Pancreas (tissue), 10 donors: ENCODE data around the gene MANSC4. TPM values are rescaled to one million over a fixed set of nuclear protein-coding genes. Genes with fewer than 3 reads are reported as not detected.
A peak's percentile ranks its signal among the peaks of the same experiment; 100 is the strongest.

Experiments used
- ATAC-seq, 4 donors: fragments of 200-7000 bp; cut with Tn5 transposase; one replicate each; pipeline versions ENCODE4 v1.8.0 to v1.9.1; 2020; ENCODE audit warnings: mild to moderate bottlenecking in 4 of 4, moderate library complexity in 4 of 4
- DNase-seq, 6 donors: peaks; one replicate each; pipeline ENCODE4 v3.0.0-alpha.2; 2020
- FAIRE-seq: peaks from 2 replicates; lab custom pipeline; 2012; peaks lifted over from hg19 to GRCh38; lab: Jason Lieb, UNC
- H3K27ac ChIP-seq, 4 donors: fragments of 200-600 bp; sonication (generic); 1 replicate in 3 of 4; 2 replicates in 1 of 4; pipeline versions ENCODE4 v1.5.0 to v1.8.0; 2020
- H3K27me3 ChIP-seq, 4 donors: fragments of 200-600 bp; one replicate each; pipeline ENCODE4 v1.8.0; 2021
- H3K36me3 ChIP-seq, 3 donors: fragments of 200-600 bp; sonication (generic) in 1 of 3; one replicate each; pipeline versions ENCODE4 v1.5.0 to v1.8.0; 2020 to 2021
- H3K4me1 ChIP-seq, 3 donors: fragments of 200-600 bp; one replicate each; pipeline ENCODE4 v1.8.0; 2021
- H3K4me3 ChIP-seq, 4 donors: fragments of 200-600 bp; sonication (generic) in 2 of 4; one replicate each; pipeline versions ENCODE4 v1.5.0 to v1.8.0; 2020 to 2021
- H3K9me3 ChIP-seq, 4 donors: fragments of 200-600 bp; one replicate each; pipeline ENCODE4 v1.8.0; 2021
- CTCF ChIP-seq, 4 donors: fragments of 200-600 bp; sonication (generic) in 3 of 4; IDR thresholded peaks; one replicate each; pipeline versions ENCODE4 v1.5.0 to v1.8.0; 2021; ENCODE audit warnings: antibody characterized with exemption in 4 of 4
- WGBS, 2 donors: extraction: QIAGEN DNeasy Blood & Tissue Kit; methylation state at CpG; one replicate each; pipeline ENCODE4 v1.1.7; 2013; 5-methylcytosine and 5-hydroxymethylcytosine counted together
- intact Hi-C, 3 donors: fragments of 100-400 bp; cut with DNase I; formaldehyde crosslinking; loops; one replicate each; pipeline versions ENCODE4 v1.11.1 to v1.14.2; 2022
- polyA plus RNA-seq, 2 donors: library from polyadenylated mRNA; stranded (reverse); fragments of 200-250 nt; gene quantifications; one replicate each; pipeline ENCODE4 v1.2.3, GENCODE V29; 2013
- total RNA-seq, 6 donors: library from RNA; stranded (reverse); fragmentation: NEBNext Ultra II Directional in 4 of 6; extraction: Animal tissue kit (Norgen Biotek cat#: 25700) in 4 of 6; gene quantifications; one replicate each; pipeline versions ENCODE4 v1.2.1 to v1.2.4, GENCODE V29; 2021 to 2023
- donor health status: healthy with polysubstance abuse.
- donor health status: DM: no; HTN: no; CAD: no; lungs with moderate emphysema.
- donor health status: DM: no; HTN: no; CAD: no.
- donor health status: control.
- donor health status: control.
- donor health status: Bipolar disorder and iron deficiency.
- donor health status: DM: yes; HTN: yes; CAD: no.
- donor health status: DM: no; HTN: no; CAD: no.
- donor health status: DM: no; HTN: no; CAD: no.
- donor health status: DM: yes; HTN: yes; CAD: no.

MANSC4 gene
- total and polyA plus RNA-seq, 8 donors: 0.19 to 2.3 (median 0.23) TPM; not detected in 5

- DNase-seq: peak in 1 of 6 donors; percentile 48
- intact Hi-C loops: loop anchor here in 2 of 3 donors (5.0 to 10.0 kb wide), 4 partner anchors 82 to 1142 kb away; no protein-coding TSS in a partner anchor
- H3K4me1 ChIP-seq: no peaks in the 10 kb centered on the region
- H3K9me3 ChIP-seq: no peaks in the 10 kb centered on the region
- peak; percentile 49 for FAIRE-seq
- peak; percentile 24 to 62 (median 58) for TF ChIP-seq CTCF (IDR thresholded peaks at IDR 0.05)
- no peaks in the 10 kb centered on the region for H3K27me3 ChIP-seq
- ATAC-seq: peak; percentile 67 to 92 (median 87)
- peaks cover 0 to 20% (median 0%) of the 10 kb centered on the region in 3 donors for H3K36me3 ChIP-seq
- 14 to 20% methylated on average over 3 of the region's 3 CpGs for WGBS, 2 donors
- no peak overlapping the region for H3K27ac ChIP-seq
- H3K4me3 ChIP-seq: no peak overlapping the region
Measured at GRCh38 chr12:27733052-27733656, 46.9 kb downstream of the MANSC4 start.

- no peaks in the 10 kb centered on the region for H3K27me3 ChIP-seq
- ATAC-seq (peak in 3 of 4 donors; percentile 32 to 45 (median 37)), DNase-seq (no peak), FAIRE-seq (no peak)
- H3K36me3 ChIP-seq: peaks cover 0 to 11% (median 0%) of the 10 kb centered on the region in 3 donors
- intact Hi-C loops: loop anchor here in 2 of 3 donors (5.0 to 10.0 kb wide), 4 partner anchors 83 to 1143 kb away; no protein-coding TSS in a partner anchor
- no peak overlapping the region for H3K4me3 ChIP-seq
- TF ChIP-seq CTCF (IDR thresholded peaks at IDR 0.05): no peak
- WGBS, 2 donors: 33 to 51% methylated on average over 2 of the region's 2 CpGs
- H3K4me1 ChIP-seq: no peaks in the 10 kb centered on the region
- no peaks in the 10 kb centered on the region for H3K9me3 ChIP-seq
- no peak overlapping the region for H3K27ac ChIP-seq
Measured at GRCh38 chr12:27732281-27732680, 47.8 kb downstream of the MANSC4 start.

DNA sequence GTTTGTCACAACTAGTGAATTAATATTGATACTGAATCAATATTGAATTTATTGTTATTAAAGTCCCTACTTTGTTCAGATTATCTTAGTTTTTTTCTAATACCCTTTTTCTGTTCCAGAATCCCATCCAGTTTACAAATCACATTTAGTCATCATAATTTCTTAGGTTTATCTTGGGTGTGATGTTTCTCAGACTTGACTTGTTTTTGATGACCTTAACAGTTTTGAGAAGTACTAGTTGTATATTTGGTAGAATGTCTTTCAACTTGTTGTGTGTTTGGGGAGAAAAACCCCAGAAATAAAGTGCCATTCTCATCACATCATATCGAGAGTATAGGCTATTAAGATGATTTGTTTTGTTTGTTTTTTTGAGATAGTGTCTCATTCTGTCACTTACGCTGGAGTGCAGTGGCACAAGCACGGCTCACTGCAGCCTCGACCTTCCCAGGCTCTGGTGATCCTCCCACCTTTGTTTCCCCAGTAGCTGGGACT, 49.9 kb downstream of the MANSC4 start:
- Histone ChIP-seq H3K27ac (no peak overlapping the region), H3K36me3 (peaks cover 0 to 7% (median 0%) of the 10 kb centered on the region in 3 donors), H3K9me3 (no peaks in the 10 kb centered on the region), H3K4me1 (no peaks in the 10 kb centered on the region), H3K4me3 (no peak overlapping the region), H3K27me3 (no peaks in the 10 kb centered on the region)
- no peak for ATAC-seq
- no peak for FAIRE-seq
- intact Hi-C loops: loop anchor here in 2 of 3 donors (5.0 to 10.0 kb wide), 4 partner anchors 85 to 1145 kb away; no protein-coding TSS in a partner anchor
- no peak for DNase-seq
- WGBS, 2 donors: 66 to 71% methylated on average over 4 of the region's 4 CpGs
- TF ChIP-seq CTCF (IDR thresholded peaks at IDR 0.05): no peak

DNA sequence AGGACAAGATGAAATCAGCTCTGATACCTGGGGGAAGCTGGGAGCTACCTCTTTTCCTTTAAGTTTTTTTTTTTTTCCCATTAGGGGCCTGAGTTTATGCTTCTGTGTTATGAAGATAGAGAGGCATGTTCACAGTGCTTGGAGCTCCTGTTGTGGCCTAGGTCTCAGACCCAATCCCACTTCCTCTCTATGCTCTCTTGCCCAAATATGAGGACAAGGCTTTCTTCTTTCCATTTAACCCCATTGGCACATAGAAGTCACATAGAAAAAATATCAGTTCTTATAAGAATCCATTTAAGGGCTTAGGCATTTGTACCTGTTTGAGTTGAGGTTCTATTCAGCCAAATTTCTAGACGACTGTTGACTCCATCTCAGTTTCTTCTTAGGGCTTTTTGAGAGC, 56.8 kb downstream of the MANSC4 start:
- no peak for DNase-seq
- no peak for FAIRE-seq
- Histone ChIP-seq H3K4me1 (no peaks in the 10 kb centered on the region), H3K4me3 (no peak overlapping the region), H3K27ac (no peak overlapping the region), H3K36me3 (peaks cover 0 to 41% (median 0%) of the 10 kb centered on the region in 3 donors), H3K27me3 (no peaks in the 10 kb centered on the region), H3K9me3 (no peaks in the 10 kb centered on the region)
- intact Hi-C loops: no loop called here
- WGBS, 2 donors: 75 to 80% methylated on average over 1 of the region's 1 CpG
- no peak for TF ChIP-seq CTCF (IDR thresholded peaks at IDR 0.05)
- ATAC-seq: no peak

Other genes starting within 250 kb of the MANSC4 start
- gene REP15, start 83.8 kb downstream of the MANSC4 start, total RNA-seq: 1 to 10 TPM in 1 of 6 donors, under 1 TPM in 4, not detected in 1; 0.39 to 1.5 (median 0.51) TPM
- 1 to 10 TPM in 1 of 2 donors, under 1 TPM in 1; 0.80 to 1.1 TPM for gene REP15, start 83.8 kb downstream of the MANSC4 start, polyA plus RNA-seq
- gene MRPS35, start 69.4 kb downstream of the MANSC4 start, total RNA-seq: 10 to 100 TPM in 4 of 6 donors, 1 to 10 TPM in 2; 8.2 to 21.4 (median 14.9) TPM
- gene MRPS35, start 69.4 kb downstream of the MANSC4 start, polyA plus RNA-seq: 10 to 100 TPM in 1 of 2 donors, 1 to 10 TPM in 1; 9.3 to 20.0 TPM
- gene KLHL42, start within 50 bp of the MANSC4 start, total RNA-seq: 10 to 100 TPM; 10.7 to 21.3 (median 15.1) TPM
- 10 to 100 TPM; 14.5 to 20.1 TPM for gene KLHL42, start within 50 bp of the MANSC4 start, polyA plus RNA-seq
- under 1 TPM; 0.09 to 0.79 (median 0.27) TPM for gene PTHLH, start 192.5 kb upstream of the MANSC4 start, total RNA-seq
- gene PTHLH, start 192.5 kb upstream of the MANSC4 start, polyA plus RNA-seq: under 1 TPM; 0.15 to 0.89 TPM